HPDE6-E6E7 (cell line): ENCODE results near the gene RYR1.
"Not testable (repeated sequence)": the region's sequence is repeated elsewhere in the genome, so short reads cannot be mapped to it uniquely, and the experiment has no call there.

Experiments
- DNase-seq: peaks from one replicate; pipeline ENCODE4 v3.0.0; 2011; ENCODE audit warnings: missing footprints; ENCODE audit errors: extremely low spot score

Gene RYR1

DNA sequence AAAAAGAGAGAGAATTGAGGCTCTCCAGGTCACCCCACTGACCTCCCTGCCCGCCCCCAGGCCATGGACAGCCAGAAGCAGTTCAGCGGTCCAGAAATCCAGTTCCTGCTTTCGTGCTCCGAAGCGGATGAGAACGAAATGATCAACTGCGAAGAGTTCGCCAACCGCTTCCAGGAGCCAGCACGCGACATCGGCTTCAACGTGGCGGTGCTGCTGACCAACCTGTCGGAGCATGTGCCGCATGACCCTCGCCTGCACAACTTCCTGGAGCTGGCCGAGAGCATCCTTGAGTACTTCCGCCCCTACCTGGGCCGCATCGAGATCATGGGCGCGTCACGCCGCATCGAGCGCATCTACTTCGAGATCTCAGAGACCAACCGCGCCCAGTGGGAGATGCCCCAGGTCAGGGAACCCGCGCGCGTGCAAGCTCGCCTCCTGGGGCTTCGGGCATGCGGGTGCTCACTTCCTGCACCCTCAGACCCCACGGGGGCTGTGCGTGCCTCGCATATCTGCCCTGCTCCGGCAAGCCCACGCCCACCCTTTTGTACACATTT is 127.6 kb downstream of the RYR1 start:
- no peak for DNase-seq

DNA sequence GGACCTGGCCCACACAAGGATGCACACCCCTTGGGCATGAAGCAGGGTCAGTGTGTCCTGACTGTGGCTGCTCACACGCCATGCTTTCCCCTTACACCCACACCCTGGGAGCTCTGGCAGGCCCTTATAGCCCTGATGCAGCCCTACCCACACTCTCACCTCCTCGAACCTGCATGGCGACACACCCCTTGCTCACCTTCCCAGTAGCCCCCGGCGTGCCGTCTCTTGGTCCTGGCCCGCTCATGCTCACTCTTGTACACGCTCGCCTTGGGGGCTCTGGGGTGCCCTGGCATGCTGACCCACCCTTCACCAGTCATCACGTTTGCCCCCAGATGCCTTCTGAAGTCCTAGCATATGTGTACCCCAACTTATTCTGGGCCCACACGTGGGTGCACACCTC is 128.2 kb downstream of the RYR1 start:
- DNase-seq, result no peak

DNA sequence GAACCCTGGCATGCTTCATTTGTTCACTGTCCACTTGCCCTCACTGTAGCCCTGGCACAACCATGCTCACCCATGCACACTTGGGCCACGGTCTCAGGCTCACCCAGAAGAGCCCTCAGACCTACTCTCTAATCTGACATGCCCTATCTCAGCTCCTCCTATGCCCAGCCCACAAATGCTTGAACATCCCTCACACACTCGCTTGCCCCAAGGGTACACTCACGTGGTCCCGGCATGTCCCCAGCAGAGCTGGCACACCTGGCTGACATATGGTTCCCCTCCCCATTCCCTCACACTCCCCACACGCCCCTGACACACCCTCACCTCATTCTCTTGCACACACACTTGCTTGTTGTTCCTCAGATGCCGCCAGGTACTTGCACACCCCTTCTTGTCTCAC is 128.6 kb downstream of the RYR1 start:
- no peak for DNase-seq

DNA sequence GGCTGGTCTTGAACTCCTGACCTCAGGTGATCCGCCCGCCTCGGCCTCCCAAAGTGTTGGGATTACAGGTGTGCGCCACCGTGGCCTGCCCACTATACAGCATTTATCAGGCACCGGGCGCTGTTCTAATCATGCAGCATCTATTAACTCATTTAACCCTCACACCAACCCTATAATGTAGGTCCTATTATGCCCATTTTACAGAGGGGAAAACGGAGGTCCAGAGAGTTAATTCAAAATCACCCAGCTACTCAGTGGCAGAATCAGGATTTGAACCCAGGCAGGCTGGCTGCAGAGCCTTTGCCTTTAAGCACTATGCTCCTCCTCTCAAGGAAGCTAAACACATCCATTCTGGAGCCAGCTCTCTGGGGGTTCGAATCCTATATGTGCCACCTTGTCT is 130.0 kb downstream of the RYR1 start:
- DNase-seq, result no peak

DNA sequence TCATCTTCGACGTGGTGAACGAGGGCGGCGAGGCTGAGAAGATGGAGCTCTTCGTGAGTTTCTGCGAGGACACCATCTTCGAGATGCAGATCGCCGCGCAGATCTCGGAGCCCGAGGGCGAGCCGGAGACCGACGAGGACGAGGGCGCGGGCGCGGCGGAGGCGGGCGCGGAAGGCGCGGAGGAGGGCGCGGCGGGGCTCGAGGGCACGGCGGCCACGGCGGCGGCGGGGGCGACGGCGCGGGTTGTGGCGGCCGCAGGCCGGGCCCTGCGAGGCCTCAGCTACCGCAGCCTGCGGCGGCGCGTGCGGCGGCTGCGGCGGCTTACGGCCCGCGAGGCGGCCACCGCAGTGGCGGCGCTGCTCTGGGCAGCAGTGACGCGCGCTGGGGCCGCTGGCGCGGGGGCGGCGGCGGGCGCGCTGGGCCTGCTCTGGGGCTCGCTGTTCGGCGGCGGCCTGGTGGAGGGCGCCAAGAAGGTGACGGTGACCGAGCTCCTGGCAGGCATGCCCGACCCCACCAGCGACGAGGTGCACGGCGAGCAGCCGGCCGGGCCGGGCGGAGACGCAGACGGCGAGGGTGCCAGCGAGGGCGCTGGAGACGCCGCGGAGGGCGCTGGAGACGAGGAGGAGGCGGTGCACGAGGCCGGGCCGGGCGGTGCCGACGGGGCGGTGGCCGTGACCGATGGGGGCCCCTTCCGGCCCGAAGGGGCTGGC is 131.6 kb downstream of the RYR1 start:
- DNase-seq, result no peak

DNA sequence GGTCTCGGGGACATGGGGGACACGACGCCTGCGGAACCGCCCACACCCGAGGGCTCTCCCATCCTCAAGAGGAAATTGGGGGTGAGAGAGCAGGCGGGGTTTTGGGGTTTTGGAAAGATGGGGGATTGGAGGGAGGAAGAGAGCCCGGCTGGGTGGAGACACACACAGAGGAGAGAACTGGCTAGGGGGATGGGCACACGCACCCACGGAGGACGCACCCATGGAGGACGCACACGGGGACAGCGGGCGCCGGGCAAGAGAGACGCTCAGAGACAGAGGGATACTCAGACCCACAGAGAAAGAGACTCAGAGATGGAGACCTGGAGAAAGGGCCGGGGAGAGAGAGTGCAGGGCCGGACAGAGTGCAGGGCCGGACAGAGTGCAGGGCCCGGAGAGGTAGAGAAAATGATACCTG is 132.2 kb downstream of the RYR1 start:
- no peak for DNase-seq

DNA sequence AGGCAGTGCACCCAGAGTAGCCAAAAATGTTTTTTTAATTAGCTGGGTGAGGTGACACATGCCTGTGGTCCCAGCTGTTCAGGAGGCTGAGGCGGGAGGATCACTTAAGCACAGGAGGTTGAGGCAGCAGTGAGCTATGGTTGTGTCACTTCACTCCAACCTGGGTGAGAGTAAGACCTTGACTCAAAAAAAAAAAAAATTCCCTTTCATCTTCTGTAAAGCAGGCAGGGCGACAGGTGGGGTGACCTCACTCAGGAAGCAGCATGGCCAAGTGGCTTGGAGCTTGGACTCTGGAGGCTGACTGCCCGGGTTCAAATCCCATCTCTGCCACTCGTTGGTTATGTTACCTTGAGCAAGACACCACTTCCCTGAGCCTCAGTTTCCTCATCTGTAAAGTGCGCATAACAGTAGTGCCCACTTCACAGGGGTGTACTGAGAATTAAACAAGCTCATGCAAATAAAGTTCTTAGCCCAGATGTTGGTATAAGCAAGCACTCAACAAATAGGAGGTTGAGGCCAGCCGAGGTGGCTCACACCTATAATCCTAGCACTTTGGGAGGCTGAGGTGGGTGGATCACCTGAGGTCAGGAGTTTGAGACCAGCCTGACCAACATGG is 136.0 kb downstream of the RYR1 start:
- no peak for DNase-seq

DNA sequence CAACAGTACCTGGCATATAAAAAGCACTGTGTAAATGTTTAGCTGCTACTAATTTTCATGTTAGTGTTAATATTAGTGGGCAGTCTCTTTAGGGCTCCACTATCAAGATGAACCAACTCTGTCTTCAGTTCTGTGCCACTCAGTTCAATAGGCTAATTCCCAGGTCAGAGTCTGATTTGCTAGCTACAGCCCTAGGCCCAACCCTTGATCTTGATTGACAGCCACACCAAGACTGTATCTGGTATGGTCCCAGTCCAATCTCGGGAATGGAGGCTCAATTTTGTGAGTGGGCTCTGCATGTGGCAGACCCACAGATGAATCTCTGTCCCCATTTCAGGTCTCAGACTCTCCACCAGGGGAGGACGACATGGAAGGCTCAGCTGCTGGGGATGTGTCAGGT is 138.2 kb downstream of the RYR1 start:
- DNase-seq, result no peak

DNA sequence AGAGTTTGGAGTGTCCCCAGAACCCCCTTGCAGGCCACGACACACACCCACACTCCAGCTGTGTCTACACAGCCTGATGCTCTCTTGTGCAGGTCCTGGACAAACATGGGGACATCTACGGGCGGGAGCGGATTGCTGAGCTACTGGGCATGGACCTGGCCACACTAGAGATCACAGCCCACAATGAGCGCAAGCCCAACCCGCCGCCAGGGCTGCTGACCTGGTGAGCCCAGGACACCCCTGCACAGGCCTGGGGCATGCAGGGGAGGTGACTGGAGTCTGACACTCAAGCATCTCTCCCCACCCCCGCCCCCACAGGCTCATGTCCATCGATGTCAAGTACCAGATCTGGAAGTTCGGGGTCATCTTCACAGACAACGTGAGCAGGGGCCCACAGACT is 144.3 kb downstream of the RYR1 start:
- no peak for DNase-seq

DNA sequence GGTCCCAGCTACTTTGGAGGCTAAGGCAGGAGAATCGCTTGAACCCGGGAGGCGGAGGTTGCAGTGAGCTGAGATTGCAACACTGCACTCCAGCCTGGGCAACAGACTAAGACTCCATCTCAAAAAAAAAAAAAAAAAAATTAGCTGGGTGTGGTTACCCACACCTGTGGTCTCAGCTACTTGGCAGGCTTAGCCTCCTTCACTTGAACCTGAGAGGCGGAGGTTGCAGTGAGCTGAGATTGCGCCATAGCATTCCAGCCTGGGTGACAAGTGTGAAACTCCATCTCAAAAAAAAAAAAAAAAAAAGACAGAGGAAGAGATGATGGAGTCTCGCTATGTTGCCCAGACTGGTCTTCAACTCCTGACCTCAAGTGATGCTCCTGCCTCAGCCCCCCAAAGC is 145.8 kb downstream of the RYR1 start:
- not testable (repeated sequence) for DNase-seq

DNA sequence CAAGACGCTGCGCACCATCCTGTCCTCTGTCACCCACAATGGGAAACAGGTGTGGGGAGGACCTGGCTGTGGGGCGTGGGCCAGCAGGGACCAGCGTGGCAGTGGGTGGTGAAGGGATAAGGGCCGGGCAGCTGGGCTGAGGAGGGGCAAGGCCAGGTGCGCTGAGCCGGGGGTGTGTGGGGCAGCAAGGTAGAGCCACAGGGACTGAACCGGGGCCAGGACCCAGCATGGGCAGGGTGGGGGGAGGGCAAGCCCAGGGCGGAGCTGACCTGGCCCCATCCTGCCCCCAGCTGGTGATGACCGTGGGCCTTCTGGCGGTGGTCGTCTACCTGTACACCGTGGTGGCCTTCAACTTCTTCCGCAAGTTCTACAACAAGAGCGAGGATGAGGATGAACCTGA is 146.6 kb downstream of the RYR1 start:
- no peak for DNase-seq

DNA sequence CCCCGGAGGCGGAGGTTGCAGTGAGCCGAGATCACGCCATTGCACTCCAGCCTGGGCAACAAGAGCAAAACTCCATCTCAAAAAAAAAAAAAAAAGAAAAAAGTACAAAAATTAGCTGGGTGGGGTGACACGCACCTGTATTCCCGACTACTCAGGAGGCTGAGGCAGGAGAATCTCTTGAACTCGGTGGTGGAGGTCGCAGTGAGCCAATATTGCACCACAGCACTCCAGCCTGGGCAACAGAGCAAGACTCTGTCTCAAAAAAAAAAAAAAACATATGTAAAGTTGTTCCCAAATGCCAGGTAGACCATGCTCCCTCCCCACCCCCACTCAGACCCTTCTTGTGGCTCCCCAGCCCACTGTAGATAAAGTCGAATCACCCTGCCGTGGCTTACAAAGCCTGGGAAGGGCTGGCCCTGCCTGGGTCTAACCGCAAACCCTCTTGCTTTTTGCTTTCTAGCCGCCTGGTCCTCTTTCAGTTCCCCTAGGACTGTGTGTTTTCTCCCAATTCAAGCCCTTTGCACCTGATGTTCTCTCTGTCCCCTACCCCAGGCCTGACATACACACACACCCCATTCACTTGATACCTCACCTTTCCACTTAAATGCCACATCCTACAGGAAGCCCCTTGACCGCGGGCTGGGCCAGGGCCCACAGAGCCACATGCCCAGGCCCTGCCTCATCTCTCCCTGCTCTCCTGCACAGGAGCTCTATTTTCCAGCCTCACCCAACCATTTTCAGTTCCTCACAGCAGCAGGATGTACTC is 149.9 kb downstream of the RYR1 start:
- DNase-seq, result no peak

DNA sequence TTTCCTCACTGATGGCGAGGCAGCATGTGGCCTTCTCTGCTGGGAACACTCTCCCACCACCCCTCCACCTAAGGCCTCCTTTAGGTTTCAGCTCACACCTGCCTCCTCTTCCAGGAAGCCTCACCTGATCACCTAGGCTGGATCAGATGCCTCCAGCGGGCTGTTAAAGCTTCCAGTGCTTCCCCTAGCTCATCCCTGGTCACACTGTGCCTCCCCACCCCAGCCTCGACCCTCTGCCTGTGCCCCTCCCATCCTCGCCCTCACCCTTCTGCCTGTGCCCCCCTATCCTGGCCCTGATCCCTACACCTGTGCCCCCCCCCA is 150.5 kb downstream of the RYR1 start:
- DNase-seq, result no peak

DNA sequence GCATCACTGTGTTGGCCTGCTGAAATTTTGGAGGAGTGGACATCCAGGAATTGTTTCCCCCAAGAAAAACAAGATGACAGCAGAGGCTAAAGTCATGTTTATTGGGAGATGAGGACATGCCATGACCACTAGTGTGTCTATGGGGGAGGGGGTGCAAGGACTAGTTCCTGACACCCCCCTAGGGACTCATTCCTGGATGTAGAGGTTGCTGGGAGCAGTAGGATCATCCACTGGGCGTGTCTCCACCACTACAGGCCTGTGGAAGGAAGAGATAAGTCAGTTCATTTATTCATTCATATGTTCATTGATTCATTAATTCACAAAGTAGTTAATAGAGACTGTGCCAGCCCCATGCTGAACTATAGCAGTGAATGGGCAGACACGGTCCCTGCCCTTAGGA is 154.1 kb downstream of the RYR1 start:
- no peak for DNase-seq

DNA sequence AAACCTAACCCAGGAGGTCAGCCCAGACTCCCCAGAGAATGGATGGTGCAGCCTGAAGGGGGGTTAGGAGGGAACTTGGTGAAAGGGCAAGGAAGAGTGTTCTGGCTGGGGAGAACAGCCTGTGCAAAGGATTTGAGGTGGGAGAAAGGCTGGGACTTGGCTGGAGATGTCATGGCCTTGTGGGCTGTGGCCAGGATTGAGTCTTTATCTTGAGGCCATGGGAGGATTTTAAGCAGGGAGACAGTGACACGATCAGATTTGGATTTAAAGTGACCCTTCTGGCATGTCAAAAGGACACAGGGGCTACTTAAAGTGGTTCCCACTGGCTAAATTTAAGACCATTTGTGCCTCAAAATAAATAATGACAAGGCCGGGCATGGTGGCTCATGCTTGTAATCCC is 154.6 kb downstream of the RYR1 start:
- DNase-seq, result no peak

DNA sequence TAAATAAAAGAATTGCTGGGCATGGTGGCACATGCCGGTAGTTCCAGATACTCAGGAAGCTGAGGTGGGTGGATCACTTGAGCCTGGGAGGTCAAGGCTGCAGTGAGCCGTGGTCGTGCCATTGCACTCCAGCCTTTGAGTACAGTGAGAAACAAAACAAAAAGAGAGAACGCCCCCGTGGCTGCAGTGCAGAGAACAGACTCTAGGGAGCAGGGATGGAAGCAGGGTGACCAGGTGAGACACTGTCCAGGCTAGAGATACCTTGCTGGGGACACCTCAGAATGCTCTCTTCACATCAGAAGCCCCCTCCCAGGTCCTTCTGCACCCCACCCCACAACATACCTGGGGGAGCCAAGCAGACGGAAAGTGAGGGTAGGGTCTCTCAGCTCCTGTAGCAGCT is 159.4 kb downstream of the RYR1 start:
- DNase-seq, result no peak

DNA sequence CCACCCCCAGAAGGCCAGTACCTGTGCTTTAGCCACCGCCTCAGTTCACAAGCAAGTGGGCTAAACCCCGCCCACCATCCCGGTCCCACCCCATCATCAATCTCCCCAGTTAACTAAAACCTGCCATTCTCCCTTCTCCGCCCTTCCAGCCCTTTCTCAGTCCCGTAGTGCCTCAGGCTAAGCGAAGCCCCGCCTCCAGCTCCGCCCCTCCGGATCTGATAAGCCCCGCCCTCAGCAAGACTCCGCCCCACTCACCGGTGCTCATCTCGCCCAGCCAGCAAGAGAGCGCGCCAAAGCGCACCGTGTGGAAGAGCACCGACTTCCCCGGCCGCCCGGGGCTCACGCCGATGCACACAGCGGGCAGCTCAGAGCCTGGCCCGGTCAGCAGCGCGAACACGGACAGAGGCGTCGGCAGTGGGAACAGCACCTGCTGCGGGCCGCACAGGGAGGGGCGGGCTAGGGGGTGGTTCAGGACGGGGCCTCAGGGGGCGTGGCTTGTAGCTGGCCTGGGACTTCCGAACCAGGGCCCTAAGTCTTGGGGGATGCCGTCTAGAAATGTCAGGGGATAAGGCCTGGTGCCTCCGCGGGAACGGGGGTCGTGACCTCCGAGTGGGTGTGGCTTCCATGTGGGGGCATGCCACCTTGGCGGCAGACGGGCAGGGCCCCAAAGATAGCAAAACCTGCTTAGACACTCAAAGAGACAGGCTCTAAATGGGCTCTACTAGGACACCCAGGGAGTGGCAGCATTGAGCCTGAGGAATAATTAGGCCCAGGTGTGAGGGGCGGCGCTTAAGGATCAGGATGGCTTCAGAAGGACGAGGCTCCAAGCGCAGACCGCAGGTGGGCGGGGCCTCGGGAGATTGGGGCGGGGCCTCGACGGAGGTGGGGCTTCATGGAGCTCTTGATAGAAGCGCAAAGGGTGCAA is 162.8 kb downstream of the RYR1 start:
- DNase-seq, result peak; percentile 49

DNA sequence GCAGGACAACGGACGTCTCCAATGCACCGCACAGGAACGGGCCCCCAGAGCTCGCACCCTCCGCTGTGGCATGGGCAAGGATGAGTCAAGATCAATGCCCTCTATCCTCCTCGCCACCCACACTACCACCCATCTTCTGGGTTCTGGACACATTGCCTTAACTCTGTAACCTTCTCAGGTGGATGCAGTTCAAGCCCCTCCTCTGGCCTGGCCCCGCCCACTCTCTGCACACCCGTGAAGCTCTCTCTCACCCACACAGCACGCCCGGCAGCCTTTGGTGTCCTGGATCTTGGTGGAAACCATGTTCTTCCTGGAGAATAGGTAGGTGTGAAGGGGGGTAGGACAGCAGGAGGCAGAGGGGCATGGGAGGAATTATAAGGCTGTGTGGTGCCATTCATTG is 163.6 kb downstream of the RYR1 start:
- DNase-seq, result no peak

DNA sequence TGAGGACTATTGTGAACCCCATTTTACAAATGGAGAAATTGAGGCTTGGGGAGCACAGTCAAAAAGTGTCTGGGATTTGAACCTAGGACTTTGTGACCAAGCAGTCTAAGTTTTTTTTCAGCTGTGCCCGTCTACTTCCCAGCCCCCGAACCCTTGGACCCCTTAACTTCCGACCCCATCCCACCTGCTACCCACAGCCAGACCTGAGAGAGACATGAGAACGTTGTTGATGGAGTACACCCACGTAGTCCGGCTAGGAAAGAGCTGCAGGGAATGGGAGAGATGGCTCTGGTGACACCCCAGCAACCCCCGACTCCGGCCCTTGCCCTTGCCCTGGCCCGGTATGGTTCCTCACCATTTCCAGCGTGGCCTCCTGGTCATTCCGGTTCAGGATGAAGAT is 166.2 kb downstream of the RYR1 start:
- no peak for DNase-seq

DNA sequence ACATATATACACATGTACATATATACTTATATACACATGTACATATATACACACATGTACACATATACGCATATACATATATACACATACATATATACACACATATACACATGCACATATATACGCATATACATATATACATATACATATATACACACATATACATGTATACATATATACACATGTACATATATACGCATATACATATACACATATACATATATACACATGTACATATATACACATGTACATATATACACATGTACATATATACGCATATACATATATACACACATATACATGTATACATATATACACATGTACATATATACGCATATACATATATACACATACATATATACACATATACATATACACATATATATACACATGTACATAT is 169.4 kb downstream of the RYR1 start:
- not testable (repeated sequence) for DNase-seq

DNA sequence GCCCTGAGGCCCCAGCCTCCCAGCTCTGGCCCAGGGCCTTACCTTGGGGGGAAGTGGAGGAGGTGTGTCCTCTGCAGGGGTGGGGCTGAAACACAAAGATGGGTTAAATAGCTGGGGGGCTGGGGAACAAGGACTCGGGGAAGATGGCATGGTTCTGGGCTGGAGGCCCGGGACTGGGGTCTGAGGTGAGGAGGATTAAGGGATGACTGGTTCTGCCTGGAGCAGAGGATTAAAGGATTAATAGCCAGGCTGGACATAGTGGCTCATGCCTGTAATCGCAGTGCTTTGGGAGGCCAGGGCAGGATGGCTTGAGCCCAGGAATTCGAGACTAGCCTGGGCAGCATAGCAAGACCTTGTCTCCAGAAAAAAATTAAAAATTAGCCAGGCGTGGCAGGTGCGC is 172.6 kb downstream of the RYR1 start:
- no peak for DNase-seq

DNA sequence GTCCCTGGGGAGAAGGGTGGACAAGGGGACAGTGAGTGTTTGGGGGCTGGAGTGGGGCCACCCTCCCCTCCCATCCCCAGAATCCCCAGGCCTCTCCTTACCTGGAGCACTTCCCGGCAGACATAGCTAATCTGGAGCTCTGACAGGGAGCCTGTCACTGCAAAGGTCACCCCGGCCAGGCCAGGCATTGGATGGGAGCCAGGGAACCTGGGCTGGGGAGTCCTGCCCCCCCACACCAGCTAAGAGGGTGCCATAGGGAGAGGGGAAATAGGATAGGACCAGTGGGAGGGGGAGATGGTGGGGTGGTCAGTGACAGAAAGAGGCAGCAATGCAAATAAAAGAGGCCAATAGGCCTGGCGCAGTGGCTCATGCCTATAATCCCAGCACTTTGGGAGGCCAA is 180.8 kb downstream of the RYR1 start:
- DNase-seq, result no peak
